ENCODE data around the gene MAD1L1. TPM values are rescaled to one million over a fixed set of nuclear protein-coding genes. Genes with fewer than 3 reads are reported as not detected.

The MAD1L1 gene
- total RNA-seq, 1 experiment from 2014 or later = 46.7 TPM

DNA sequence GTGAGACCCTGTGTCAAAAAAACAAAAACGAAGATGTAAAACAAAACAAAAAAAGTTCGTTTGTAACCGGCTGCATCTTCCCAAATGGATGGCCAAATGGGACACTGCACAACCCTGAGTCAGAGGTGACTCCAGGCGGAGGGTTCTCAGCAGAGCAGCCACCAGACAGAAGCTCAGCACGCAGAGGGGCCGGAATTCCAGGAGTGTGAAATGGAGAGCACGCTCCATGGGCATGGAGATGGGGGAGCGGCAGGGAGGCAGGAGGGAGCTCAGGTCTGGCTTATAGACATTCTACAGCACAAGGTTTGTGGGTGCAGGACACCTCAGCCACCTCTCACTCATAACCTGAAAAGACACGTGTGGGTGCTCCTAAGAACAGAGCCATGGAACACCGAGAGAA lies 227.0 kb downstream of the MAD1L1 start:
- H3K9me3 ChIP-seq (ENCODE audit: low read depth, low read length, poor library complexity, severe bottlenecking) = no peaks in the 10 kb centered on the region
- no peak overlapping the region for H3K4me3 ChIP-seq (ENCODE audit: low read depth, low read length, poor library complexity, severe bottlenecking)
- H3K27ac ChIP-seq (ENCODE audit: low read depth, low read length, poor library complexity, severe bottlenecking) = no peak overlapping the region
- TF ChIP-seq EZH2 (IDR thresholded peaks at IDR 0.05; ENCODE audit: borderline replicate concordance, low read depth, low read length, poor library complexity, severe bottlenecking) = no peak
- TF ChIP-seq, protein P1, sequence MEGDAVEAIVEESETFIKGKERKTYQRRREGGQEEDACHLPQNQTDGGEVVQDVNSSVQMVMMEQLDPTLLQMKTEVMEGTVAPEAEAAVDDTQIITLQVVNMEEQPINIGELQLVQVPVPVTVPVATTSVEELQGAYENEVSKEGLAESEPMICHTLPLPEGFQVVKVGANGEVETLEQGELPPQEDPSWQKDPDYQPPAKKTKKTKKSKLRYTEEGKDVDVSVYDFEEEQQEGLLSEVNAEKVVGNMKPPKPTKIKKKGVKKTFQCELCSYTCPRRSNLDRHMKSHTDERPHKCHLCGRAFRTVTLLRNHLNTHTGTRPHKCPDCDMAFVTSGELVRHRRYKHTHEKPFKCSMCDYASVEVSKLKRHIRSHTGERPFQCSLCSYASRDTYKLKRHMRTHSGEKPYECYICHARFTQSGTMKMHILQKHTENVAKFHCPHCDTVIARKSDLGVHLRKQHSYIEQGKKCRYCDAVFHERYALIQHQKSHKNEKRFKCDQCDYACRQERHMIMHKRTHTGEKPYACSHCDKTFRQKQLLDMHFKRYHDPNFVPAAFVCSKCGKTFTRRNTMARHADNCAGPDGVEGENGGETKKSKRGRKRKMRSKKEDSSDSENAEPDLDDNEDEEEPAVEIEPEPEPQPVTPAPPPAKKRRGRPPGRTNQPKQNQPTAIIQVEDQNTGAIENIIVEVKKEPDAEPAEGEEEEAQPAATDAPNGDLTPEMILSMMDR (conservative IDR thresholded peaks at IDR 0.05; ENCODE audit: low read depth, low read length) = no peak
- ChIA-PET CTCF (no interaction called here), POLR2A (ENCODE audit: low non-redundant PET) (no interaction called here)
- H3K36me3 ChIP-seq (ENCODE audit: insufficient read depth, low read length, poor library complexity, severe bottlenecking) = no peaks in the 10 kb centered on the region
- no TSS peak for BruUV-seq (replicated peaks)
- intact Hi-C loops (cut with micrococcal nuclease; ENCODE audit: unreplicated experiment) = no loop called here
- peaks cover 8% of the 10 kb centered on the region for H3K4me1 ChIP-seq (ENCODE audit: insufficient read depth, low read length, poor library complexity, severe bottlenecking)
- DNase-seq (ENCODE audit: low spot score) = no peak
- no peaks in the 10 kb centered on the region for H3K27me3 ChIP-seq (replicated peaks; ENCODE audit: insufficient read depth, low read depth, low read length, poor library complexity)

DNA sequence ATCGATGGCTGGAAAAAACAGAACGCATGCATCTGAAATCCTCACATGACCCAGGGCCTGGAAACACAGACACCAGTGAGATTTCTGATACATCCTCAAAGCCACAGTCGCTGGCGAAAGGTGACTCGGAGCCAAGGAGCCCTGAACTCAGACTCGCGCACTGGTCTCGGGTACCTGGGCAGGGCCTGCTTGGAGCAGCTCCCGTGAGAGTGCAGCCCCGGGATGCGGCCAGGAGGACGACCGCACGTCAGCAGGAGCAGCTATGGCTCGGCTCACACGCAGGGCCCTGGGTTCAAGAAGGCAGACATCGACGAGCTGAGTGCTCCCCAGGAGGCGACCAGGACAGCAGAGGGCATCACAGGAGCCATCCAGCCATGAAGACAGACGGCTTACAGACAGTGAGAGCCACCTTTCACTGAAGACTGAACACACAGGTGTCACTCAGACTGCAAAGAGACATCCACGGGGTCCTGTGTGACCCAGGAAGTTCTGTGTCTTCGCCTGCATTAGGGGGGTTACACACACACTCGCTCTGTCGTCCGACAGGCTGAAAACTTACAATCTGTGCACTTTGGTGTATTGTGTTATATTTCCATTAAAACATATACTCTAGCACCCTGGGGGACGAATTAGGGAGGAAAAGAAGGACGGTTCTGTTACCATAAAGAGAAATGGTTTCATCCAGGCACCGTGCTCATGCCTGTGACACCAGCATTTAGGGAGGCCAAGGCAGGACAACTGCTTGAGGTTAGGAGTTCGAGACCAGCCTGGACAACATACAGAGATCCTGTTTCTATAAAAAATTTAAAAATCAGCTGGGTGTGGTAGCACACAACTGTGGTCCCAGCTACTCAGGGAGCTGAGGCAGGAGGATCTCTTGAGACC lies 227.7 kb downstream of the MAD1L1 start:
- CTCF ChIA-PET = interaction anchor here (1.3 kb wide), 1 partner anchor 36 kb away, joined by 3 read pairs; no protein-coding TSS in a partner anchor
- intact Hi-C loops (cut with micrococcal nuclease; ENCODE audit: unreplicated experiment) = no loop called here
- TF ChIP-seq EZH2 (IDR thresholded peaks at IDR 0.05; ENCODE audit: borderline replicate concordance, low read depth, low read length, poor library complexity, severe bottlenecking) = no peak
- TF ChIP-seq, protein P1 (conservative IDR thresholded peaks at IDR 0.05; ENCODE audit: low read depth, low read length) = no peak
- BruUV-seq (replicated peaks) = no TSS peak
- no peak overlapping the region for H3K27ac ChIP-seq (ENCODE audit: low read depth, low read length, poor library complexity, severe bottlenecking)
- peaks cover 8% of the 10 kb centered on the region for H3K4me1 ChIP-seq (ENCODE audit: insufficient read depth, low read length, poor library complexity, severe bottlenecking)
- no peaks in the 10 kb centered on the region for H3K27me3 ChIP-seq (replicated peaks; ENCODE audit: insufficient read depth, low read depth, low read length, poor library complexity)
- no peaks in the 10 kb centered on the region for H3K9me3 ChIP-seq (ENCODE audit: low read depth, low read length, poor library complexity, severe bottlenecking)
- H3K36me3 ChIP-seq (ENCODE audit: insufficient read depth, low read length, poor library complexity, severe bottlenecking) = no peaks in the 10 kb centered on the region
- POLR2A ChIA-PET (ENCODE audit: low non-redundant PET) = no interaction called here
- H3K4me3 ChIP-seq (ENCODE audit: low read depth, low read length, poor library complexity, severe bottlenecking) = no peak overlapping the region
- no peak for DNase-seq (ENCODE audit: low spot score)

DNA sequence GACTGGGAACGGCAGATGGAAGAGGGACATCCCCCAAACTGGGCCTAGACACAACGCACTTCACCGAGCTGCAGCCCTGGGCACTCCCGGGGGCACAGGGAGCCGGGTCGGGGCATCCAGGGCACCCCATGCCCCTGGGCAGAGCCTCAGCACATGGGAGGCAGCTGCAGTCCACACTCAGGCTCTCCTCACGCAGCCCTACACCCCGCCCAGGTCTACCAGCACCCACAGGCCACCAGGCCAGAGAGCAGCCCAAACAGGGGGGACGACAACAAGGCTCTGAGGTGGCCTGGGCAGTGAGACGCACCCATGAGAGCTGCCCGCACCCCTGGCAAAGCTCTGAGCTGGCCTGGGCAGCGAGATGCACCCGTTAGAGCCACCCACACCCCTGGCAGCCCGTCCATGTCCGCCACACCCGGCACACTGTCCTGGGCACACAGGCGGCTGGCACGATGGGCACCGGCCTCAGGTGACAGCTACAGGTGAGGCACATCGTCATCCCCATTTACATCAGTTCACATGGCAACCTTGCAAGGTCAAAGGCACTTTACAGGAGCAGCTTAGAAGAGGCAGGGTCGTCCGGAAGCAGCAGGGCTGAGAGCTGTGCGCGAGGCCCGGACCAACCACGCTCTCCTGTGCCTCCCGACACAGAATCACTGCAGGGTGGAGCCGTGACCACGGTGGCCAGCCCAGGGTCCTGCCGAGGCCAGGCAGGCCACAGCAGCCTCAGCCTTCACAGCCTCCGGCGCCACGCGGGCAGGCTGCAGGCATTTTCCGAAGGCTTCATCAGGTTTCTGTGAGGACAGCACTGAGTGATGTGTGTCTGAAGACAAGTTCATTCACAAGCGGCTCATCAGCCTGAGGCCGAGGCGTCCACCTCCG lies 228.6 kb downstream of the MAD1L1 start:
- intact Hi-C loops (cut with micrococcal nuclease; ENCODE audit: unreplicated experiment) = no loop called here

More for the DNA sequence above, 228.6 kb downstream of the MAD1L1 start:
- no peak overlapping the region for H3K4me3 ChIP-seq (ENCODE audit: low read depth, low read length, poor library complexity, severe bottlenecking)
- POLR2A ChIA-PET (ENCODE audit: low non-redundant PET) = no interaction called here
- H3K27ac ChIP-seq (ENCODE audit: low read depth, low read length, poor library complexity, severe bottlenecking) = no peak overlapping the region
- CTCF ChIA-PET = interaction anchor here (1.3 kb wide), 1 partner anchor 37 kb away, joined by 3 read pairs; no protein-coding TSS in a partner anchor
- BruUV-seq (replicated peaks) = no TSS peak
- H3K4me1 ChIP-seq (ENCODE audit: insufficient read depth, low read length, poor library complexity, severe bottlenecking) = peaks cover 8% of the 10 kb centered on the region
- TF ChIP-seq, protein P1 (conservative IDR thresholded peaks at IDR 0.05; ENCODE audit: low read depth, low read length) = no peak
- no peak for TF ChIP-seq EZH2 (IDR thresholded peaks at IDR 0.05; ENCODE audit: borderline replicate concordance, low read depth, low read length, poor library complexity, severe bottlenecking)
- no peaks in the 10 kb centered on the region for H3K36me3 ChIP-seq (ENCODE audit: insufficient read depth, low read length, poor library complexity, severe bottlenecking)
- no peaks in the 10 kb centered on the region for H3K9me3 ChIP-seq (ENCODE audit: low read depth, low read length, poor library complexity, severe bottlenecking)
- no peak for DNase-seq (ENCODE audit: low spot score)
- no peaks in the 10 kb centered on the region for H3K27me3 ChIP-seq (replicated peaks; ENCODE audit: insufficient read depth, low read depth, low read length, poor library complexity)
